Amniotic epithelial cell (primary cell): ENCODE results near the gene TGIF1.

ENCODE experiments used
- DNase-seq: peaks from one replicate; pipeline ENCODE4 v3.0.0-alpha.2; 2010; ENCODE audit warnings: low read depth

The TGIF1 gene

DNA sequence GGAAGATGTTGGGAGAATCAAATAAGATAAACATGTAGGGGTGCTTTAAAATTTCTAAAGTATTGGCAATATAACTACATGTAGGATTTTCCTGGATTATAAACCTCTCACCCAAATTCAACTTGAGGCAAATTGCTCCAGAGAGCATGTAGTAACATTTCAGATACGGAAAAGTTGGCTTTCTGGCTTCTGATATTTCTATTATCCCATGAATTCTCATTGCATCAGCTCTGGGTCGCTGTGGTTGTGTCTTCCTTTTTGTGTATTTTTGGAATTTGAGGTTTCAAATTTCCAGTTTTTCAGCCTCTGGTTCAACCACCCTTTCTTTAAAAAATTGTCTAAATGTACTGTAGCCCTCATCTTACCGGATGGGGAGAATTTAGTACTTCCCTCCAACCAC, 32.3 kb downstream of the TGIF1 start:
- no peak for DNase-seq

DNA sequence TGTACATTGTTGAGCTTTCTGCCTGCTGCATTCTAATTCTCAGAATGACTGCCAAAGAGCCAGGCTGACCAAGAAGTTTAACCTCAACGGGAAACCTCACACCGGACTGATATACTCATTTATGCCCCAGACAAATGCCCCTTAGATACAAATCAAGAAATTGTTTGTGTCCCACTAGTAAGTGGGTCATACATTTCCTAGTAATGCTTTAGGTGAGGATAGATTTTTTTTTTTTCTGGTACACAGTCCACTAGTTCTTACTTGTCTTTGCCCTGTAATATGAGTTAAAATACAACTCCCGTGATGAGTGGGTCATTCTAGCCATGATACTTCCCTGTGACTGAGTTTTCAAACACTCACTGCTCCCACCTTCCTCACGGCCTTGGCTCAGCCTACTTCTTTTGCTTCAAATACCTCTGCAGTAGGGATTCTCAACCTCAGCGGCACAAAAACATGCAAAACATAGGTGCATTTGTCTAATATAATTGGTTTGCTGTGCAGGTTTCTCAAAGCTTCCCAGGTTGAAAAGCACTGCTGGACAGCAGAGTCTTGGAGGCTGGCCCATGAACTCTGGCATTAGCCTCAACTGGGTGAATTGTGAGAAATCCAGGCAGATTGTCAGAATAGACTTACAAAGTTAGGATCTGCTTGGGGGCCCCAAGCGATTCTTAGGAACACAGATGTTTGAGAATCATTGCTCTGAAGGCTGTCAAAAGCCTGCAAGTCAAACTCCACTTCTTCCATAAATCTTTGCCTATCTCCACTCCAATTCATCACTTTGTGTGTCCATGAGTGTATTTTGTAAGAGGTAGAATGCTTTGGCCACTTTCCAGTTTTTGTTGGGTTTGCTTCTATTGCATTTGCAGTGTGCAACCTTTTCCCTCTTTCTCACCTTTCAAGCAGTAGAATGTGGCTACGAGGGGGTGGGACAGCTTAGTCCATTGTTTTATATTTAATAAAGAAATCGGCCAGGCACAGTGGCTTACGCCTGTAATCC, 35.5 kb downstream of the TGIF1 start:
- peak; percentile 54 for DNase-seq

DNA sequence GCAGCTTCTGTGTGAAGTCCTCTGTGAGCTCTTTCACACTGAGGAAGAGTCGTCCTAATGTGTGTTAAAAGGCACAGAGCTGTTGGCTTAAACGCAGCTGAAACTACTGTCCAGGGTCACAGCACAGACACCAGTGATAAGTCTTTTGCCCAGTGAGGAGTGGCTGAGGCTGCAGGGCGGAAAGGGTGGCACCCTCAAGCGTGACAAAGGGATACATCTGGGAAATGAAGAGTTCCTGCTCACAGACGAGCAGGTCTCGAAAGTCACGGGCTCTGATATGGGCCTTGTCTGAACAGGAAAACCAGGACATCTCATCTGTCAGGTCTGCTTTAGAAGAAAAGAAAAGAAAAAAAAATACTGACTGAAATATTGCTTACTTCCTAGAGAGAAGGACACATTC, 36.5 kb downstream of the TGIF1 start:
- DNase-seq: no peak

DNA sequence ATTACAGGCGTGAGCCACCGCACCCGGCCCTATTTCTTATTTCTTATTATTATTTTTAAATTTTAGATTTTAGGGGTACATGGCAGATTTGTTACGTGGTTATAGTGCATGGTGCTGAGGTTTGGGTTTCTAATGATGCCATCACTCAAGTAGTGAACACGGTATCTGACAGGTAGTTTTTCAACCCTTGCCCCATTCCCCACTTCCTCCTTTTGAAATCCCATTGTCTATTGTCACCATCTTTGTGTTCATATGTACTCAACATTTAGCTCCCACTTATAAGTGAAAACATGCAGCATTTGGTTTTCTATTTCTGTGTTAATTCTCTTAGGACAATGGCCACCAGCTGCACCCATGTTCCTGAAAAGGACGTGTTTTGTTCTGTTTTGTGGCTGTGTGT, 39.5 kb downstream of the TGIF1 start:
- no peak for DNase-seq

DNA sequence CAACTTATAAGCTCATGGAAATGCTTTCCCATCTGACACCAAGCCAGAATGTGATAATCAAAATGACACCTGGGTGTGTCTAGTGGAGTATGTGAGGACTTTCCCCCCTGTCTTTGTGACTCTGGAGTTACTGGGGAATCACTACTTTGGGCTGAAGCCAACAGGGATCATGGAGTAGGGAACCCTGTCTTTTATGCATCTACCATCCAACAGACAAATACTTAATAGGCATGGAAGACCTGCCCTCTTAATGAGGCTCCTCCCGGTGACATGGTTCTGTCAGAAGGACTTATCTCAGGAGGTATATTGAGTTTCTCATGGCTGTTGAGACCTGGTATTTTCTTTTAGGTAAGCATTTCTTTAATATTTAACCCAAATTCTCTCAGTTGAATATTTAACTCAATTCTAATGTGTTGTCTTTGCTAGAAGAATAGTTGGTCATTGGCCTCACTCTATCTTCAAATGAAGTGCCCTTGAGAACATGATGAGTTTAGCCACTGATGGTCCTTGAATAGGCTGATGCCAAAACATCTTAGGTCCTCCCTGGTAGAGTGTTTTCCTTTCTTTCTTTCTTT, 42.1 kb downstream of the TGIF1 start:
- DNase-seq: no peak

DNA sequence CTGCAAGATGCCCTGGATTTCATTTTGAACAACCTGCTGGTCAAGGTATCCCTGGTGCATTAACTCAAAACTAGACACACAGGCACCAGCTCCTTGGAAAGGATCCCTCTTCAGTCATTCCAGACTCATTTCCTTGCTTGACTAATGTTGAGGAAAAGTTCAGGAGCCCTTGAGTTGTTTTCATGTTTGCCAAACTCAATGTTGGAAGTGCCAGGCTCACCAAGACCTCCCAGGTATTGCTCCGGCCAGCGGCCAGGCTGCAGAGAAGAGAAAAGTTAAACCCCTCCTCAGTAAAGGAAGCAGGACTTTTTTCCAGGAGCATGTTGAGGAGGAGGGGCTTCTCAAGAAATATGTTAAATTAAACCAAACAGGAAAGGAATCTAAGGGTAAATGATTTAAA, 42.7 kb downstream of the TGIF1 start:
- no peak for DNase-seq

DNA sequence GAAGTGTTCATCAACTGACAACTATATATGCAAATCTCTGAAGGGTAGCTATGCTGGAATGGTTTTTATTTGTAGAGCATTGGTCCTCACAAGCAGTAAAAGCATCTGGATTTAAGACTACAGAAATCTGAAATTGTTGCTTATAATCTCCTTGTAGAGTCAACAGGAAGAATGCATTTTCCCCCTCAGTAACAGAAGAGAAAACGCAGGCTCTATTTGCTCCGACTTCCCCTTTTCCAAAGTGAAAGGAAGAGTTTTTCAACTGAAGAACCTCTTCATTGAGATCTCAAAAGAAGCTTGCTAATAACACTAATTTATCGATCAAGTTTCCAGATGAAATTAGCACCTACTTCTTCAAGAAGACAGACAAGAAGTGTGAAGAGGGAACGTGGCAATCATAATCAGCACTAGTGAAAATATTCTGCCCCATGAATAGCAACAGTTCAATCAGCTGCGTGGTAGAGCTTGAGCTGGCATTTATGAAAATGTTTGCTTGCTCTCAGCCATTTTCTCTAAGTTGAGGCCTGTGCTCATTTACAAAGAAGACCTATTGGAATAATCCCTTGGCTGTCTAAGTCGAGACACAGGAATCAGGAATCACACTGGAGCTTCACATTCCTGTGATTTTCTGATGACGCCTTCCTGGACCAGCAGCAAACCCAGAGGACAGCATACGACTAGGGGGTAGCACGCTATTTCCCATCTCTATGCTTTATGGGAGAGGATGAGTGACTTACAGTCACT, 43.7 kb downstream of the TGIF1 start:
- DNase-seq: no peak

DNA sequence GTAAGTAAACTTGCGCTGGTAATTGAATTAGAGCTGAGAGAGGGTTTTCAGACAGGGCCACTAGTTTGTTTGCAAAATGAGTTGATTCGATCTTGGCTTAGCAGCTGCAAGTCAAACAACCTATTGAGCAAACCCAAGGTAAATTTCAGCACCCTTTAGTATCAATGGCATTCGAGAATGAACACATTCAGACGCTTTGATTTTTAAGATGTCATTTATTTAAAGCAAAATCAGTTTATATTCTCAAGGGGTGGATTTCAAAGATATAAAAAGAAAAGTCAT, 44.2 kb downstream of the TGIF1 start:
- no peak for DNase-seq

DNA sequence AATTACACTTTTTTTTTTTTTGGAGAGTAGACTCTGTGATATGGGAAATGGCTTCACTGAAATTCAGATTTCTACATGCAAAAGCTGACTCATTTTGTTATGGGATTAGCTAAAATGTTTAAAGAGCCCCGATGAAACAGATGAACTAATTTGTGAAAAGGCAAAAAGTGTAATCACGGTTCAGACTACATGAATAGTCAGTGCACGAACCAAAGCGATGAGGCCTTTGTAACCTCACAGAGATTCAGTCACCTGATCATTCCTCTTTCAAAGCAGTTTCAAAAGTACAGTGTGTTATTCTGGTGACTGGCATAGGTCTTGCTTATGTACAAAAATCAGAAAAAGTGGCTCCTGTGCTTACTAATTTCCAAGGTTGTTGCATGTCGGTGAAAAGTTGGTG, 44.6 kb downstream of the TGIF1 start:
- DNase-seq: no peak

DNA sequence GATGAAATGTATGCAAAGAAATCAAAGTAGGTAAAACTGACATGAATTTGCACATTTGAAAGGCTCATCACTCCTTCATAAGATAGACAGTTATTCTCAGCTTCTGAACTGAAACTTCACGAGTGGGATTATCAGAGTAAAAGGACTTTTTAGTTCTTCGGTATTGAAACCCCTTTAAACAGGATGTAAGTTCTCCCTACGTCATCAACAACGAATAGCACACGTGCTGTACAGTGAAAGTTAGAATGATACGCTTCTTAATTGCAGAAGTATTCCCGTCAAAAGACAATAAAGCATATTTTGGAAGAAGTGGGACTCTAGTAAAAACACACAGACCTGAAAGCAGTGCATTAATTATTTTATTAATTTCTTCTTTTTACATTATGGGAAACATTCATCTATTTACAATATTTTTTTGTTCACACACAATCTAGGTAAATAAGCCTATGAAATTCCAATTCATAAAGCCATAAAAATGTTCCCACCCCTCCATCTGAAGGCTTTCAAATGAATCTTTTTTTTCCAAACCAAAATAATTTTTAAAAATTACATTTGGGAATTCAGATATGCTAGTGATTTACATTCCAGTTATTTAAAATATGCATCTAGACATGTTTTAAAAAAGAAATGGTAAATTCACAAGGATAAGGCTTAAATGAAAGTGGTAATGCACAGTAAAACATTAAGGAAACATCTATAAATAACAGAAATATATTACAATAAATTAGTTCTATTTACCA, 45.9 kb downstream of the TGIF1 start:
- DNase-seq: no peak

DNA sequence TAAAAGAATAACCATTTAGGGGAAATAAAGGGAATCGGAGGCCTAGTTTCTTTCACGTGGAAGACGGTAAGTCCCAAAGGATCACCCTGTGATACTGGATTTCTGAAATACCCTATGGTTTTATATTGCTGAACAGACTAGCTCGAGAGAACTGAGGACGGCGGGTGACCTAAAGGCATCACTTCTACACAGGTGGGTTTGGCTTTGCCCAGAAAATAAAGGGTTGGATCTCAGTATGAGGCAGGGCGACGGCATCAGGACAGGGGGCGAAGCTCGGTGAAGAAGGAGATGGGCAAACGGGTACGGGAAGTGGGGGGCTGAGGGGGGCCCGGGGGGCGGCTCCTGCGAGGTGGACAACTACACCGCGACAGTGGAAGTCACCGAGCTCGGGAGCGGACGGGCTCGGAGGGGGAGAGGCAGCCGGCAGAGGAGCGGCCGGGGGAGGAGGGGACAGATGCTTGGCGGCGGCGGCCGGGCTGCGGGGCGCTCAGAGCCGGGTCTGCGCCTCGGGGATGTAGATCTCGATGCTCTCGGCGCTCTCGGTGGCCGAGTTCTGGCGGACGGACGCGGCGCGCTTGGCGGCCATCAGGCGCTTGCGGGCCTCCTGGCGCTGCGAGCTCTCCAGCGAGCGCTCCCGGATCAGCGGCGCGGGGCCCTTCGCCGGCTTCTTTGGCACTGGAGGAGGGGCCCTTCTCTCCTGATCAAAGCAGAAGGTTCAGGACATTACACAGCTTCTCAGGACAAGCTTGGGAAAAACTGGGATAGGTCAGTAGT, 48.9 kb downstream of the TGIF1 start:
- DNase-seq: peak; percentile 28

DNA sequence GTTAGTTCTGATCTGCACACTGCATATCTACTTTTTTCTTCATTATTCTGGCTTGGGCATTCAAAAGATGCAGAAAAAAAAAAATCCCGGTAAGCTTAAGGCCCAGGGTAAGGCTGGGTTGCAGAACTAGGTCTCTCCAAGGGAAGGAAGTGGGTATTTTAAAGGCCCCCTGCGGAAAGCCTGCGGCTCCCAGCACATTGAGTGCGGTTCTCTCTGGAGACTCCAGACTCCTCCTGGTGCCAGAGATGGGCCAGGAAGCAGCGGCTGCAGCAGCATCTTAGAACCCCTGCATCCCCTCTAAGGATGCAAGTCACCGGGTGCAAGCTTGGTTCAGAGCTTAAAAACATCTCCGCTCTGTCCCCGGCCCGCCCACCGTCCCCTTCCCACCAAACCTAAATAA, 49.5 kb downstream of the TGIF1 start:
- no peak for DNase-seq

DNA sequence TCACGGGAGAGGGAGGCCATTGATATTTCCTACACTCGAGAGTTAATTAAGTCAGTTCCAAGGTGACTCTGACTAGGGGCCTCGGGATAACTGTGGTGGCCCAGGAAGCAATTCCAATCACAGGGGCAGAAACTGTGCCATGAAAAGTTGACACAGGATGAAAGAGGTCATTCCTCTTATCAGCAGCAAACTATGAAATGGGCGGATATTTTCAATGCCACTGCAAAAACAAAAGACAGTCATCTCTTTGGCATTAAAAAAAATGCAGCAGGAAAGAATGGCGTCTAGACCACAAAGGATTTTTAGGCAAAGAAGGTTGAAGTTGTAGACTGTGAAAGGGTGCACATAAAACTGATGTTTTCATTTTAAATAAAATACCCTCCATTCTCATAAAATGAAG, 50.0 kb downstream of the TGIF1 start:
- DNase-seq: peak; percentile 21

DNA sequence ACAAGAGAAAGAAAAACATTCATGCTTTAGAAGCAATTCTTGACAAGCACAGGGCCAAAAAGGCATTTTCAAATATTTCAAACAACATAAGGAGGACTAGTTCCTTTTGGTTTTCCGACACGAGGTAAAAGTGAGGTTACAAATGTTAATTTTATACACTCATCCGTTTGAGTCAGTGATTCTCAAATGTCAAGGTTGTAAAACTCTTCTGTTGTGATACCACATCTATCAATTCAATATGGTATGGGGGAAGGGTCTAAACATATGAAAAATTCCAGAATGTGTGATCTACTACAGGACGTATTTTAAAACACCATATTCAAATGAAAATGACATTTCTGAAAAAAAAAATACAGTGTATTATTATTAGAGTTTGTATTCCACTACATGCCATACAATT, 52.7 kb downstream of the TGIF1 start:
- no peak for DNase-seq

DNA sequence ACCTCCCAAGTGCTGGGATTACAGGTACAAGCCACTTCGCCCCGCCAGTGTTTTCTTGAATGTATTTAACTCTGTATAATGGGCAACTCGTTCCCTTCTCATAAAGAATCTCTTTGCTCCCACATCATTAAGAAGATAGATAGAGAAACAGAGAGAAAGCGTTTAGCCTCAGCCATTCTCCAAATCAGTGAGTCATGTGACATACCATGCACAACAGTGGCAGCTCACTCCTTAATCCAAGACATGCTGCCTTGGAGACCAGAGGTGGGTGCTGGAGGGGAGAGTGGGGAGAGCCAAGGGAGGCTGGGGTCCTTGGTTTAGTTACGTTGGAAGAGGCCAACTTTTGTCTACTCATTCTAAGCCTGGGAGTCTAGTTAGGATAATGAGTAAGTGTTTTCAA, 54.7 kb downstream of the TGIF1 start:
- DNase-seq: no peak

DNA sequence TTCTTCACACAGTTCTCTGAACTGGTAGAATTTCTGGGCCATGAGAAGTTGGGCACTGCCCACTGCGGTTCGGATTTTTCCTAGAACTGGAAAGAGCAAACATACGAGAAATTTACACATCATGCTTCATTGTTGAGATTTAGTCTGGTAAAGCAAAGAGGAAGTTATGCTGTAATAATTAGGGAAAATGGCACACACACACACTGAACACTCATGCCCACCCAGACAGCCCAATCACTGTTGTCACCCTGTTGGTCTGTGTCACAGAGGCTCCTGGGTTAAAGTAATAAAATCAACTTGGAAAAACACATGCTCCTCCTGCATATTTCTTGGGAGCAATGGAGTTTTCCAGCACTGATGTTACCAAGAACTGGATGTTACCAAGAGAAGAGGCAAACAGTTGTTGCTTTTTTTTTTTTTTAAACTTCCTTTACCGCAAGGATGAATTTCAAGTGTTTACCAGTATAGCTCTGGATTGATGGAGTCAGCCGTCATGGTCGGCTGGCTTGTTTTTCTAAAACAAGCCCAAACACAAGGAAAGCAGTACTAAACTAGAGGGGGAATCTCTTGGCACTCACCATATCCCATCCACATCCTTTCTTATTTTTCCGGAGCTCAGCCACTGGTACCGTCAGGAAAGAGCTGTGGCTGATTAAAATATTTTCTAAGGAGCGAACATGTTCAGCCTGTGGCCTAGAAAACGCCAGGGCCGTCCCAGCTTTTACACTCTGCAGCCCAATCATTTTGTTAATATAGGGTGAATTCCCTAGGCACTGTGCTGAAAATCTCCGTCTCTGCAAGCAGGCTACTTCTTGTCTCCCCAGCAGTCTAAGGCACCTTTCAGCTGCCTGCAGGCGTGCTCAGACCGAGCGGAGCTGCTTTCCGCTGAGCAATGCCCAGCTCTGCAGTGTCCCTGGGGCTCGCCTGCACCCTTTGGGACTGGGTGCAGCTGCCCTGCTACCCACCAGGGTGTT, 58.9 kb downstream of the TGIF1 start:
- peak; percentile 40 for DNase-seq
